Measurements from ENCODE around the gene TXNDC17. TPM values are rescaled to one million over a fixed set of nuclear protein-coding genes. Genes with fewer than 3 reads are reported as not detected.

The TXNDC17 gene
- total and polyA plus RNA-seq, 2 of the 8 experiments (the other 6 are each of a cell fraction or from before 2014, with no cell fraction given), result 182 to 410 TPM

DNA sequence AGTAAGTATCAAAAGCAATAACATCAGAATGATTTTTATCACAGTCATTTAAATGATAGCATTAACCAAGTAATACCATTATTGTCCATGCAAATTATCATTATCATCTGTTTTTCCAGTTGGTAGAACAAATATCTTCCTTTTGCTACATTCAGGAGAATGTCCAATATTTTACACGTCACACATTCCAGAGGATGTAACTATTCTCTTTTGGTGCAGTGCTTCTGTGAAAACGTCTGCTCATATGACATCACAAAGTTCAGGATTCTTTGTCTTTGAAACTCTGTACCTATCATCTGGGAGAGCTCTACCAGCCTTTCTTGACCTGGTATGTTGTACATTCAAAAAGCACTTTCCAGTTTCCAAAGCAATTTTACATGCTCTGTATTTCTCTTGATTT, 44.3 kb upstream of the TXNDC17 start:
- 84% methylated on average over 2 of the region's 2 CpGs; no CpG with 5 or more reads in 1 of the 2 experiments for WGBS, 2 experiments (ENCODE audit: extremely low coverage in 1 of 2, insufficient coverage in 1 of 2, insufficient read length in 1 of 2, insufficient replicate concordance in 2 of 2, low coverage in 1 of 2, low lambda C conversion rate in 2 of 2, missing lambda C conversion rate in 1 of 2)
- DNase-seq (ENCODE audit: low read depth in 1 of 2, low spot score in 2 of 2) (no peak), FAIRE-seq (no peak)
- Histone ChIP-seq H2BK12ac (ENCODE audit: low read depth, low read length) (no peak overlapping the region), H4K5ac (ENCODE audit: insufficient read length, low read depth, low read length) (no peak overlapping the region), H3K4me1 (replicated peaks in 1 of 4; ENCODE audit: control insufficient read depth in 3 of 4, insufficient read depth in 4 of 4, low read length in 3 of 4) (no peaks in the 10 kb centered on the region), H3K14ac (ENCODE audit: insufficient read length) (no peak overlapping the region), H3K36me3 (ENCODE audit: control insufficient read depth in 2 of 4, insufficient read depth in 4 of 4, low read length in 3 of 4) (peaks cover 3 to 50% (median 23%) of the 10 kb centered on the region in 4 experiments), H4K20me1 (replicated peaks in 1 of 2; ENCODE audit: control insufficient read depth in 1 of 2, insufficient read depth in 2 of 2, low read length in 2 of 2) (no peaks in the 10 kb centered on the region), H3K23ac (ENCODE audit: insufficient read length) (no peak overlapping the region), H2BK120ac (replicated peaks; ENCODE audit: low read depth, low read length) (no peak overlapping the region), H3K56ac (replicated peaks; ENCODE audit: insufficient read length, low read depth, low read length) (no peak overlapping the region), H2BK5ac (ENCODE audit: low read depth, low read length) (no peak overlapping the region), H3K4me2 (ENCODE audit: insufficient read depth in 1 of 2, low read depth in 2 of 2, low read length in 2 of 2) (no peak overlapping the region), H2BK15ac (ENCODE audit: low read length) (no peak overlapping the region), H3K23me2 (ENCODE audit: low read depth, low read length) (no peaks in the 10 kb centered on the region), H3K4me3 (ENCODE audit: extremely low read depth in 1 of 4, insufficient read depth in 2 of 4, low read depth in 3 of 4, low read length in 4 of 4) (no peak overlapping the region), H4K91ac (replicated peaks; ENCODE audit: insufficient read length, low read length) (no peak overlapping the region), H2AK5ac (ENCODE audit: low read depth, low read length) (no peak overlapping the region), H3K18ac (ENCODE audit: extremely low read depth, low read length) (no peak overlapping the region), H3K27ac (ENCODE audit: low read depth, low read length) (no peak overlapping the region), H3K4ac (replicated peaks; ENCODE audit: insufficient read length, low read depth, low read length) (no peak overlapping the region), H3K27me3 (replicated peaks in 1 of 4; ENCODE audit: control insufficient read depth in 3 of 4, extremely low read depth in 1 of 4, insufficient read depth in 3 of 4, low read length in 3 of 4) (no peaks in the 10 kb centered on the region), H2BK20ac (ENCODE audit: low read length) (no peak overlapping the region), H4K8ac (ENCODE audit: extremely low read depth, insufficient read depth, low read length) (no peak overlapping the region), H3K9ac (replicated peaks in 1 of 4; ENCODE audit: extremely low read depth in 1 of 4, low read depth in 3 of 4, low read length in 3 of 4) (no peak overlapping the region), H3K79me1 (ENCODE audit: low read depth, low read length) (no peaks in the 10 kb centered on the region), H3K79me2 (ENCODE audit: control insufficient read depth in 1 of 2, insufficient read depth in 2 of 2, low read length in 2 of 2) (no peaks in the 10 kb centered on the region), H2AFZ (ENCODE audit: low read length) (no peak overlapping the region), H3K9me3 (ENCODE audit: insufficient read depth in 2 of 2, low read depth in 1 of 2, low read length in 1 of 2) (no peaks in the 10 kb centered on the region)
- ChIA-PET POLR2A (ENCODE audit: partially characterized antibody) (interaction anchor here (1.6 kb wide), 1 partner anchor 14 kb away, joined by 3 read pairs; no protein-coding TSS in a partner anchor), CTCF (ENCODE audit: partially characterized antibody) (interaction anchor here (0.9 kb wide), 1 partner anchor 10 kb away, joined by 3 read pairs; no protein-coding TSS in a partner anchor)
- TF ChIP-seq, protein P1, sequence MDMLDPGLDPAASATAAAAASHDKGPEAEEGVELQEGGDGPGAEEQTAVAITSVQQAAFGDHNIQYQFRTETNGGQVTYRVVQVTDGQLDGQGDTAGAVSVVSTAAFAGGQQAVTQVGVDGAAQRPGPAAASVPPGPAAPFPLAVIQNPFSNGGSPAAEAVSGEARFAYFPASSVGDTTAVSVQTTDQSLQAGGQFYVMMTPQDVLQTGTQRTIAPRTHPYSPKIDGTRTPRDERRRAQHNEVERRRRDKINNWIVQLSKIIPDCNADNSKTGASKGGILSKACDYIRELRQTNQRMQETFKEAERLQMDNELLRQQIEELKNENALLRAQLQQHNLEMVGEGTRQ (IDR thresholded peaks at IDR 0.05; ENCODE audit: low read length), result no peak
- no peak for TF ChIP-seq TCF12 (IDR thresholded peaks at IDR 0.05; ENCODE audit: low read depth, low read length)
- no peak for TF ChIP-seq RFX5 (IDR thresholded peaks at IDR 0.05; ENCODE audit: borderline replicate concordance, low read depth, low read length)
- TF ChIP-seq EZH2 (IDR thresholded peaks at IDR 0.05; ENCODE audit: low read depth, low read length, severe bottlenecking), result no peak
- TF ChIP-seq HDAC6 (IDR thresholded peaks at IDR 0.05; ENCODE audit: low read depth, low read length), result no peak
- no peak for TF ChIP-seq POLR2A (IDR thresholded peaks at IDR 0.05; ENCODE audit: control extremely low read depth in 1 of 2, low read depth in 2 of 2, low read length in 2 of 2)
- no peak for TF ChIP-seq ASH2L (IDR thresholded peaks at IDR 0.05; ENCODE audit: low read length)
